ENCODE measurements around the gene COQ7. TPM values are rescaled to one million over a fixed set of nuclear protein-coding genes. Genes with fewer than 3 reads are reported as not detected.

The COQ7 gene
- polyA plus RNA-seq, 1 experiment: 14.2 TPM

GRCh38 chr16:19093631-19094541 is 26.5 kb downstream of the COQ7 start:
- DNase-seq (ENCODE audit: low read depth, low spot score): no peak
- Histone ChIP-seq H3K27ac (ENCODE audit: low read depth, low read length) (no peak overlapping the region), H3K27me3 (ENCODE audit: control insufficient read depth, insufficient read depth, low read length) (no peaks in the 10 kb centered on the region), H3K4me3 (ENCODE audit: low read depth, low read length) (no peak overlapping the region), H3K9me3 (ENCODE audit: control insufficient read depth, insufficient read depth, low read length) (no peaks in the 10 kb centered on the region)
- no peak for TF ChIP-seq CTCF (IDR thresholded peaks at IDR 0.05; ENCODE audit: low read depth, low read length)
- POLR2A ChIA-PET: no interaction called here
- CTCF ChIA-PET: interaction anchor here (0.6 to 2.3 kb wide), 6 partner anchors 8 to 408 kb away, joined by 3 to 13 read pairs (median 4); no protein-coding TSS in a partner anchor

GRCh38 chr16:19094542-19095365 is 27.3 kb downstream of the COQ7 start:
- Histone ChIP-seq H3K4me3 (ENCODE audit: low read depth, low read length) (no peak overlapping the region), H3K27me3 (ENCODE audit: control insufficient read depth, insufficient read depth, low read length) (no peaks in the 10 kb centered on the region), H3K9me3 (ENCODE audit: control insufficient read depth, insufficient read depth, low read length) (no peaks in the 10 kb centered on the region), H3K27ac (ENCODE audit: low read depth, low read length) (no peak overlapping the region)
- DNase-seq (ENCODE audit: low read depth, low spot score): no peak
- ChIA-PET CTCF (interaction anchor here (0.9 to 2.3 kb wide), 6 partner anchors 8 to 408 kb away, joined by 3 to 13 read pairs (median 5); no protein-coding TSS in a partner anchor), POLR2A (no interaction called here)
- TF ChIP-seq CTCF (IDR thresholded peaks at IDR 0.05; ENCODE audit: low read depth, low read length): 0 out of 2 replicates have a peak, but pooled peaks have one; percentile 4

DNA sequence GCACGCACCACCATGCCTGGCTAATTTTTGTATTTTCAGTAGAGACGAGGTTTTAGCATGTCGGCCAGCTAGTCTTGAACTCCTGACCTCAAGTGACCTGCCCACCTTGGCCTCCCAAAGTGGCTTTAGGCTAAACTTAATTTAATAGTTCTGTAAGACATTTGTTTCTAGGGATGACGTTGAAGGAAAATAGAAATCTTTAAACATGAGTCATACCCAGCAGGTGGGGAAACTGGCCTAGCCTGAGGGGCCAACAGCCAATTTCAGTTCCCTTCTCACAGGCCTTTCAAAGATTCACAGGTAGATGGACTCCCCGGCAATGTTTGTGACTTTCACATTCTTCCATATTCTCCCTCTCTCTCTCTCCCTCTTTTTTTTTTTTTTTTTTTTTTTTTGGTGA is 28.2 kb downstream of the COQ7 start:
- no peak for TF ChIP-seq CTCF (IDR thresholded peaks at IDR 0.05; ENCODE audit: low read depth, low read length)
- Histone ChIP-seq H3K4me3 (ENCODE audit: low read depth, low read length) (no peak overlapping the region), H3K9me3 (ENCODE audit: control insufficient read depth, insufficient read depth, low read length) (peaks cover 4% of the 10 kb centered on the region; the same call in 1 of the 2 replicates), H3K27ac (ENCODE audit: low read depth, low read length) (no peak overlapping the region), H3K27me3 (ENCODE audit: control insufficient read depth, insufficient read depth, low read length) (no peaks in the 10 kb centered on the region)
- ChIA-PET POLR2A (no interaction called here), CTCF (interaction anchor here (0.9 to 2.3 kb wide), 4 partner anchors 9 to 280 kb away, joined by 3 to 13 read pairs (median 8); no protein-coding TSS in a partner anchor)
- no peak for DNase-seq (ENCODE audit: low read depth, low spot score)

DNA sequence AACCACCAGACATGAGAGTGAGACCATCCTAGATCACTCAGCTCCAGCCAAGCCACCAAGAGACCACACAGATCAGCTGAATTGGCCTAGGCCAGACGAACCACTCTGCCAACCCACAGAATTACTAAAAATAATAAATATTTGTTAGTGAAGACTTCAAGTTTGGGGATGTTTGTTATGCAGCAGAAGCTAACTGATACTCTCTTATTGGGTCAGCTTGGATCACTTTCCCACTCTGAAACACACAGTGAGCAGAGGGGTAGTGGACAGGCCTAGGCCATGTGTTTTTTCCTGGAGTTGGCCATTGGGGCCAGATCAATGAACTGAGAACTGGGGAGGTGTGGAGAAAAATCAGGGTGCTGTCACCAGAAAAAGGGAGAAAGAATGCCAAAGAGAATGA is 30.8 kb downstream of the COQ7 start:
- TF ChIP-seq CTCF (IDR thresholded peaks at IDR 0.05; ENCODE audit: low read depth, low read length): no peak

More for the DNA sequence above, 30.8 kb downstream of the COQ7 start:
- Histone ChIP-seq H3K9me3 (ENCODE audit: control insufficient read depth, insufficient read depth, low read length) (peaks cover 4% of the 10 kb centered on the region; the same call in 1 of the 2 replicates), H3K27me3 (ENCODE audit: control insufficient read depth, insufficient read depth, low read length) (no peaks in the 10 kb centered on the region), H3K27ac (ENCODE audit: low read depth, low read length) (no peak overlapping the region), H3K4me3 (ENCODE audit: low read depth, low read length) (no peak overlapping the region)
- ChIA-PET CTCF (interaction anchor here (1.3 kb wide), 1 partner anchor 11 kb away, joined by 4 read pairs; no protein-coding TSS in a partner anchor), POLR2A (no interaction called here)
- no peak for DNase-seq (ENCODE audit: low read depth, low spot score)
